Measurements from ENCODE around the gene LRP5.

The LRP5 gene

GRCh38 chr11:68350759-68351449 lies 38.5 kb downstream of the LRP5 start:
- H3K79me2 ChIP-seq (ENCODE audit: control insufficient read depth, low read length), result no peaks in the 10 kb centered on the region
- H3K27me3 ChIP-seq (ENCODE audit: control insufficient read depth, low read length), result no peaks in the 10 kb centered on the region
- H3K4me3 ChIP-seq (ENCODE audit: low read length), result no peak overlapping the region
- H3K9me2 ChIP-seq (replicated peaks; ENCODE audit: control insufficient read depth, low read length), result no peaks in the 10 kb centered on the region
- H3F3A ChIP-seq (ENCODE audit: control insufficient read depth, insufficient read depth), result no peaks in the 10 kb centered on the region
- no peak overlapping the region for H3K4me2 ChIP-seq (ENCODE audit: low read length)
- no peaks in the 10 kb centered on the region for H4K20me1 ChIP-seq (ENCODE audit: control insufficient read depth, insufficient read depth, low read depth, low read length)
- no peaks in the 10 kb centered on the region for H3K36me3 ChIP-seq (ENCODE audit: control insufficient read depth, low read length)
- H3K27ac ChIP-seq (ENCODE audit: low read depth, low read length), result no peak overlapping the region
- TF ChIP-seq CTCF (IDR thresholded peaks at IDR 0.05; ENCODE audit: low read depth, low read length, poor library complexity, severe bottlenecking) (no peak), EZH2phosphoT487 (IDR thresholded peaks at IDR 0.05; ENCODE audit: borderline replicate concordance, low read length) (no peak)
- H3K4me1 ChIP-seq (ENCODE audit: control insufficient read depth, low read length), result no peaks in the 10 kb centered on the region
- no peaks in the 10 kb centered on the region for H3K9me3 ChIP-seq (ENCODE audit: control insufficient read depth, insufficient read depth, low read length)

- Histone ChIP-seq H3K9me3 (ENCODE audit: control insufficient read depth, insufficient read depth, low read length) (no peaks in the 10 kb centered on the region), H3K36me3 (ENCODE audit: control insufficient read depth, low read length) (no peaks in the 10 kb centered on the region), H3K4me1 (ENCODE audit: control insufficient read depth, low read length) (no peaks in the 10 kb centered on the region), H3K27ac (ENCODE audit: low read depth, low read length) (no peak overlapping the region), H3K27me3 (ENCODE audit: control insufficient read depth, low read length) (no peaks in the 10 kb centered on the region), H3K4me2 (ENCODE audit: low read length) (no peak overlapping the region), H3K79me2 (ENCODE audit: control insufficient read depth, low read length) (no peaks in the 10 kb centered on the region), H3F3A (ENCODE audit: control insufficient read depth, insufficient read depth) (no peaks in the 10 kb centered on the region), H3K4me3 (ENCODE audit: low read length) (no peak overlapping the region), H4K20me1 (ENCODE audit: control insufficient read depth, insufficient read depth, low read depth, low read length) (no peaks in the 10 kb centered on the region), H3K9me2 (replicated peaks; ENCODE audit: control insufficient read depth, low read length) (no peaks in the 10 kb centered on the region)
- TF ChIP-seq CTCF (IDR thresholded peaks at IDR 0.05; ENCODE audit: low read depth, low read length, poor library complexity, severe bottlenecking) (no peak), EZH2phosphoT487 (IDR thresholded peaks at IDR 0.05; ENCODE audit: borderline replicate concordance, low read length) (no peak)
Measured at GRCh38 chr11:68351450-68352275, 39.3 kb downstream of the LRP5 start.

- Histone ChIP-seq H3K36me3 (ENCODE audit: control insufficient read depth, low read length) (no peaks in the 10 kb centered on the region), H3K9me2 (replicated peaks; ENCODE audit: control insufficient read depth, low read length) (no peaks in the 10 kb centered on the region), H3K9me3 (ENCODE audit: control insufficient read depth, insufficient read depth, low read length) (no peaks in the 10 kb centered on the region), H3F3A (ENCODE audit: control insufficient read depth, insufficient read depth) (no peaks in the 10 kb centered on the region), H3K79me2 (ENCODE audit: control insufficient read depth, low read length) (no peaks in the 10 kb centered on the region), H3K27ac (ENCODE audit: low read depth, low read length) (no peak overlapping the region), H3K27me3 (ENCODE audit: control insufficient read depth, low read length) (no peaks in the 10 kb centered on the region), H3K4me1 (ENCODE audit: control insufficient read depth, low read length) (no peaks in the 10 kb centered on the region), H4K20me1 (ENCODE audit: control insufficient read depth, insufficient read depth, low read depth, low read length) (no peaks in the 10 kb centered on the region), H3K4me3 (ENCODE audit: low read length) (no peak overlapping the region), H3K4me2 (ENCODE audit: low read length) (no peak overlapping the region)
- TF ChIP-seq EZH2phosphoT487 (IDR thresholded peaks at IDR 0.05; ENCODE audit: borderline replicate concordance, low read length) (no peak), CTCF (IDR thresholded peaks at IDR 0.05; ENCODE audit: low read depth, low read length, poor library complexity, severe bottlenecking) (no peak)
Measured at GRCh38 chr11:68352591-68352990, 40.2 kb downstream of the LRP5 start.
